ENCODE results near the gene GRIN3A. TPM values are rescaled to one million over a fixed set of nuclear protein-coding genes. Genes with fewer than 3 reads are reported as not detected.

GRIN3A gene
- 1 to 10 TPM in 1 of 2 donors, under 1 TPM in 1; 0.80 to 1.5 TPM for total RNA-seq

GRCh38 chr9:101738566-101739183 is at the start of gene GRIN3A:
GRIN3A (minus strand) TSS chr9:101738647; CDS start chr9:101737979, 668 bp downstream.
- Histone ChIP-seq H3K27ac (no peak within 1 kb of the TSS), H3K4me1 (replicated peaks) (no peaks in the 10 kb centered on the region), H3K9me3 (no peaks in the 10 kb centered on the region), H3K36me3 (no peaks in the 10 kb centered on the region), H3K27me3 (replicated peaks; ENCODE audit: insufficient read depth) (peaks cover 14% of the 10 kb centered on the region), H3K4me3 (peak within 1 kb of the TSS; percentile 20 to 38)
- intact Hi-C loops (cut with DNase I), result loop anchor here (10.0 kb wide), 1 partner anchor 134 kb away; no protein-coding TSS in a partner anchor
- WGBS, result 1% methylated on average over 26 of the region's 26 CpGs
- DNase-seq (ENCODE audit: low spot score), result peak; percentile 11
- TF ChIP-seq POLR2AphosphoS5 (IDR thresholded peaks at IDR 0.05), result no peak
- TF ChIP-seq CTCF (IDR thresholded peaks at IDR 0.05), result no peak
- TF ChIP-seq POLR2A (IDR thresholded peaks at IDR 0.05), result no peak

GRCh38 chr9:101787891-101788290 is 49.4 kb upstream of the GRIN3A start:
- Histone ChIP-seq H3K9me3 (no peaks in the 10 kb centered on the region), H3K4me1 (replicated peaks) (no peaks in the 10 kb centered on the region), H3K36me3 (no peaks in the 10 kb centered on the region), H3K27ac (no peak overlapping the region), H3K27me3 (replicated peaks; ENCODE audit: insufficient read depth) (no peaks in the 10 kb centered on the region), H3K4me3 (no peak overlapping the region)
- intact Hi-C loops (cut with DNase I), result no loop called here
- WGBS, result 3% methylated on average over 1 of the region's 1 CpG
- DNase-seq (ENCODE audit: low spot score), result no peak
- TF ChIP-seq POLR2A (IDR thresholded peaks at IDR 0.05) (no peak), CTCF (IDR thresholded peaks at IDR 0.05) (no peak), POLR2AphosphoS5 (IDR thresholded peaks at IDR 0.05) (no peak)

GRCh38 chr9:101778332-101778731 is 39.9 kb upstream of the GRIN3A start:
- Histone ChIP-seq H3K4me1 (replicated peaks) (no peaks in the 10 kb centered on the region), H3K9me3 (no peaks in the 10 kb centered on the region), H3K4me3 (no peak overlapping the region), H3K27me3 (replicated peaks; ENCODE audit: insufficient read depth) (no peaks in the 10 kb centered on the region), H3K27ac (no peak overlapping the region), H3K36me3 (no peaks in the 10 kb centered on the region)
- intact Hi-C loops (cut with DNase I), result no loop called here
- no peak for TF ChIP-seq POLR2AphosphoS5 (IDR thresholded peaks at IDR 0.05)
- TF ChIP-seq CTCF (IDR thresholded peaks at IDR 0.05), result no peak
- TF ChIP-seq POLR2A (IDR thresholded peaks at IDR 0.05), result no peak
- no peak for DNase-seq (ENCODE audit: low spot score)
- WGBS, result 84% methylated on average over 4 of the region's 4 CpGs

- intact Hi-C loops (cut with DNase I), result no loop called here
- WGBS, result 72% methylated on average over 3 of the region's 3 CpGs
- no peak for DNase-seq (ENCODE audit: low spot score)
- Histone ChIP-seq H3K4me1 (replicated peaks) (no peaks in the 10 kb centered on the region), H3K27ac (no peak overlapping the region), H3K27me3 (replicated peaks; ENCODE audit: insufficient read depth) (no peaks in the 10 kb centered on the region), H3K36me3 (no peaks in the 10 kb centered on the region), H3K4me3 (no peak overlapping the region), H3K9me3 (no peaks in the 10 kb centered on the region)
- TF ChIP-seq POLR2AphosphoS5 (IDR thresholded peaks at IDR 0.05), result no peak
- no peak for TF ChIP-seq CTCF (IDR thresholded peaks at IDR 0.05)
- TF ChIP-seq POLR2A (IDR thresholded peaks at IDR 0.05), result no peak
Observed at GRCh38 chr9:101764472-101764871, 26.0 kb upstream of the GRIN3A start.

- TF ChIP-seq CTCF (IDR thresholded peaks at IDR 0.05) (no peak), POLR2A (IDR thresholded peaks at IDR 0.05) (no peak), POLR2AphosphoS5 (IDR thresholded peaks at IDR 0.05) (no peak)
- Histone ChIP-seq H3K27ac (no peak overlapping the region), H3K36me3 (no peaks in the 10 kb centered on the region), H3K4me3 (no peak overlapping the region), H3K9me3 (no peaks in the 10 kb centered on the region), H3K4me1 (replicated peaks) (no peaks in the 10 kb centered on the region), H3K27me3 (replicated peaks; ENCODE audit: insufficient read depth) (no peaks in the 10 kb centered on the region)
- intact Hi-C loops (cut with DNase I), result no loop called here
- DNase-seq (ENCODE audit: low spot score), result no peak
- WGBS, result 45% methylated on average over 2 of the region's 2 CpGs
Observed at GRCh38 chr9:101758304-101758930, 20.0 kb upstream of the GRIN3A start.
